ENCODE data around the gene CALCB.

CALCB gene

DNA sequence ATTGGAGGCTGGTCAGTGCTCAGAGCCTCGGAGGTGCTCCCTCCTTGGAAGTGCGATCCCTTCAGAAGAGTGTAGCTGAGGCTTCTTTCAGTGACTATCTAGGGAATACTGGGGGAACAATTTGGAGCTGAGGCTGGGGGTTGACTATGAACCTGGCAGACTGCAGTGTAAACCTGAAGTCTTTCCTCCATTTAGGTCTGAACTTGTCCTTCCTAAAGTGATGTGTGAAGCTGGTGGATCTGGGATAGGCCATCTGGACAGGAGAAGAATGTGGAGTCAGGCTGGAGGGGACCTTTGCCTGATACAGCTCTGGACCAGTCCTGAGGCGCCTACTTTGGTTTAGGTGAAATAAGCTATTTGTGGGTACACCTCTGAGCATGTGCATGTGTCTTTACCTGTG lies 37.8 kb downstream of the CALCB start:
- TF ChIP-seq, protein P1, sequence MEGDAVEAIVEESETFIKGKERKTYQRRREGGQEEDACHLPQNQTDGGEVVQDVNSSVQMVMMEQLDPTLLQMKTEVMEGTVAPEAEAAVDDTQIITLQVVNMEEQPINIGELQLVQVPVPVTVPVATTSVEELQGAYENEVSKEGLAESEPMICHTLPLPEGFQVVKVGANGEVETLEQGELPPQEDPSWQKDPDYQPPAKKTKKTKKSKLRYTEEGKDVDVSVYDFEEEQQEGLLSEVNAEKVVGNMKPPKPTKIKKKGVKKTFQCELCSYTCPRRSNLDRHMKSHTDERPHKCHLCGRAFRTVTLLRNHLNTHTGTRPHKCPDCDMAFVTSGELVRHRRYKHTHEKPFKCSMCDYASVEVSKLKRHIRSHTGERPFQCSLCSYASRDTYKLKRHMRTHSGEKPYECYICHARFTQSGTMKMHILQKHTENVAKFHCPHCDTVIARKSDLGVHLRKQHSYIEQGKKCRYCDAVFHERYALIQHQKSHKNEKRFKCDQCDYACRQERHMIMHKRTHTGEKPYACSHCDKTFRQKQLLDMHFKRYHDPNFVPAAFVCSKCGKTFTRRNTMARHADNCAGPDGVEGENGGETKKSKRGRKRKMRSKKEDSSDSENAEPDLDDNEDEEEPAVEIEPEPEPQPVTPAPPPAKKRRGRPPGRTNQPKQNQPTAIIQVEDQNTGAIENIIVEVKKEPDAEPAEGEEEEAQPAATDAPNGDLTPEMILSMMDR (IDR thresholded peaks at IDR 0.05; ENCODE audit: poor library complexity, severe bottlenecking): no peak
- no peaks in the 10 kb centered on the region for H3K36me3 ChIP-seq (ENCODE audit: low read depth)
- no peaks in the 10 kb centered on the region for H3K9me3 ChIP-seq (ENCODE audit: severe bottlenecking)
- no peak for ATAC-seq (ENCODE audit: low read depth)
- DNase-seq (ENCODE audit: low spot score): no peak
- H3K27me3 ChIP-seq (ENCODE audit: insufficient read depth, poor library complexity, severe bottlenecking): no peaks in the 10 kb centered on the region
- no peak overlapping the region for H3K27ac ChIP-seq (ENCODE audit: poor library complexity, severe bottlenecking)
- H3K4me1 ChIP-seq (ENCODE audit: insufficient read depth, poor library complexity, severe bottlenecking): peaks cover 21% of the 10 kb centered on the region
- H3K4me3 ChIP-seq (ENCODE audit: severe bottlenecking): no peak overlapping the region

DNA sequence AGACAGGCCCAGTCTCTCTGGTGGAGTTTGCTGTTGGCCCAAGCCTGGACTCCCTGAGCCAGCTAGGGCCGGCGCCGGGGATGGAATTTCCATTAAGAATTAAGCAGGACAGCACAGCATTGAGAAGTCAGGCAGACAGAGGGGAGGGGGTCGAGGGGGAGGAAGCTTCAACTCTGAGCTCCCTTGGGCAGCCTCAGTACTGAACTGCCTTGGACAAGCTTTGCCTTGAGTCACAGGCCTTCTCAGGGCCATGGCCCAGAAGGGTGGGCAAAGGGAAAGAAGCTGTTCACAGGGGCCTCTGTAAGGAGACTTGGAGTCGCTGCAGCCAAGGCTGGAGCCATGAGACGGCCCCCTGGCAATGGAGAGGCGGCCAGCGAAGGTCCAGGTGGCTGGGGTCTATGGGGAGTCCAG lies 38.7 kb downstream of the CALCB start:
- TF ChIP-seq, protein P1 (IDR thresholded peaks at IDR 0.05; ENCODE audit: poor library complexity, severe bottlenecking): no peak
- ATAC-seq (ENCODE audit: low read depth): no peak
- no peak overlapping the region for H3K27ac ChIP-seq (ENCODE audit: poor library complexity, severe bottlenecking)

DNA sequence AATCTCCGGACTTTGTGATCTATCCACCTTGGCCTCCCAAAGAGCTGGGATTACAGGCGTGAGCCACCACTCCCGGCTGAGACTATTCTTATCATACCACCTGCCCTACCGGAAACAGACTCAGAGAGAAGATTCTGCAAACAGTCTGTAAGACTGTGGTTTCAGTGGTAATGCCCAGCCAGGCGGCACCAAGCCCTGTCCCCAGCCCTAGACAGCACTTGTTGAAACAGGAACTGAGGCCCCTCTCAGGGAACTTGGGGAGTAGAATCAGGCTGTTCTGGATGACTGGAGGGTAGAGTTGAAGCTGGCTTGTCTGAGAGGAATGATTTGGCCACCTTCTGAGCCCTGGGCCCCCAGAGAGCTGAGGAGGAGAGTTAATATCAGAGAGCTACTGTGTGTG lies 40.0 kb downstream of the CALCB start:
- ATAC-seq (ENCODE audit: low read depth): no peak
- Histone ChIP-seq H3K4me1 (ENCODE audit: insufficient read depth, poor library complexity, severe bottlenecking) (no peaks in the 10 kb centered on the region), H3K27ac (ENCODE audit: poor library complexity, severe bottlenecking) (no peak overlapping the region), H3K9me3 (ENCODE audit: severe bottlenecking) (no peaks in the 10 kb centered on the region), H3K27me3 (ENCODE audit: insufficient read depth, poor library complexity, severe bottlenecking) (no peaks in the 10 kb centered on the region), H3K4me3 (ENCODE audit: severe bottlenecking) (no peak overlapping the region), H3K36me3 (ENCODE audit: low read depth) (no peaks in the 10 kb centered on the region)
- TF ChIP-seq, protein P1 (IDR thresholded peaks at IDR 0.05; ENCODE audit: poor library complexity, severe bottlenecking): no peak
- DNase-seq (ENCODE audit: low spot score): no peak

More for the DNA sequence above, 38.7 kb downstream of the CALCB start:
- H3K4me3 ChIP-seq (ENCODE audit: severe bottlenecking): no peak overlapping the region
- no peaks in the 10 kb centered on the region for H3K36me3 ChIP-seq (ENCODE audit: low read depth)
- H3K4me1 ChIP-seq (ENCODE audit: insufficient read depth, poor library complexity, severe bottlenecking): peaks cover 12% of the 10 kb centered on the region
- H3K27me3 ChIP-seq (ENCODE audit: insufficient read depth, poor library complexity, severe bottlenecking): no peaks in the 10 kb centered on the region
- DNase-seq (ENCODE audit: low spot score): no peak
- no peaks in the 10 kb centered on the region for H3K9me3 ChIP-seq (ENCODE audit: severe bottlenecking)

DNA sequence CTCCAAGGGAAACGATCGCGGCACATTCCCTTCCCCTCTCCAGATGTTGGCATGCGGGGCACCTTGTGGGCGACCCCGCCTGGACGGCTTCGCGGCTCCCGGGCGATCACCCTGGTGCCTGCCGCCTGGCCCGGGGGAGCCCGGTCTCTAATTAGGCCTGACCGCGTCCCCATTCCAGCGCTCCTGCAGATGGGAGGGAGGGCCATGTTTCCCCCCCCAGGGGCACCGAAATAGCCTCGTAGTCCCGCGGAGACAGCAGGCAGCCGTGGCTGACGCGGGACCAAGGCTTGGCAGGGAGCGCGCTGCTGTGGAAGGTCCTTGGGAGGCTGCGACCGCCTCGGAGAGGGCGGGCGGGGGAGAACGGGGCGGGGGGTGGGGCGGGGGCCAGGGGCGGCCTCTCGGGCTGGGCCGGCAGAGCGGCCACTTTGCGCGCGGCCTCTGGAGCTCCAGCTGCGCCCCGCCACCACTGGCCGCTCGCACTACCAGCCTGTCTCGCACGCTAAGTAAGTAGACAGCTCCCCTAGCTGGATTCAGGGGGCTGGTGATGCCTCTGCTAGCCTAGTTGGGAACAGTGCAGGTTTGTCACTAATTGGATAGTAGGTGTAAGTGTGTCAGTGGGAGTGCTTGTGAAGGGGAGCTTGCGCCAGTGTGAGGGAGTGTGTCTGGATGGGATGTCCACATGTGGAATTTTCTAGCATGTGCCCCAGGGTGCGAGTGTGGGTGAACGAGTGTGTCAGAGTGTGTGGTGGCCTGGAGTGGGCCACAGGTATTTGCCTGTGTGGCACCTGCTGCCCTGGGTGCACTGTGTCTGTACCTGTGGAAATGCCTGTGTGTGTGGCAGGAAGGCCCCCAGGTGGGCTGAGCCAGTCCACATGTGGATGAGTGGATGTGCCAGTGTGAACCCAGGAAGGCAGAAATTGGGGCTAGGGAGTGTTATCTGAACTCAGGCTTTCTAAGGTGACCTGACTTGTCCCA lies 41.4 kb downstream of the CALCB start, which contains the start of gene INSC:
INSC (plus strand) TSS at position 423 of the 975 bp plus-strand sequence. CDS start 34,252 bp downstream, outside the sequence.
- peaks cover under 1% of the 10 kb centered on the region for H3K4me1 ChIP-seq (ENCODE audit: insufficient read depth, poor library complexity, severe bottlenecking)
- no peak for DNase-seq (ENCODE audit: low spot score)
- ATAC-seq (ENCODE audit: low read depth): peak; percentile 17; the same call in 1 of the 3 replicates
- no peak within 1 kb of the TSS for H3K4me3 ChIP-seq (ENCODE audit: severe bottlenecking)
- no peaks in the 10 kb centered on the region for H3K27me3 ChIP-seq (ENCODE audit: insufficient read depth, poor library complexity, severe bottlenecking)
- no peaks in the 10 kb centered on the region for H3K36me3 ChIP-seq (ENCODE audit: low read depth)
- TF ChIP-seq, protein P1 (IDR thresholded peaks at IDR 0.05; ENCODE audit: poor library complexity, severe bottlenecking): no peak
- H3K9me3 ChIP-seq (ENCODE audit: severe bottlenecking): no peaks in the 10 kb centered on the region
- no peak within 1 kb of the TSS for H3K27ac ChIP-seq (ENCODE audit: poor library complexity, severe bottlenecking)
